GM23248 (cell line): ENCODE measurements around the gene SFXN2. TPM values are rescaled to one million over a fixed set of nuclear protein-coding genes. Genes with fewer than 3 reads are reported as not detected.

ENCODE experiments used
- DNase-seq: peaks from one replicate; pipeline ENCODE4 v3.0.0-alpha.2; 2015
- H2AFZ ChIP-seq: fragments of 200-600 bp; sonication (generic); 2 replicates; pipeline ENCODE4 v1.6.1; 2016; ENCODE audit warnings: antibody characterized with exemption
- H3F3A ChIP-seq: fragments of 200-600 bp; sonication (generic); 2 replicates; pipeline ENCODE4 v1.6.1; 2016; ENCODE audit warnings: mild to moderate bottlenecking, antibody characterized with exemption, mixed run types; ENCODE audit not compliant: insufficient read depth
- H3K27ac ChIP-seq: fragments of 200-600 bp; sonication (generic); 2 replicates; pipeline ENCODE4 v1.5.1; 2016; ENCODE audit warnings: mild to moderate bottlenecking
- H3K27me3 ChIP-seq: fragments of 200-600 bp; sonication (generic); replicated peaks from 2 replicates; pipeline ENCODE4 v1.6.1; 2016; ENCODE audit warnings: mild to moderate bottlenecking; ENCODE audit not compliant: insufficient read depth
- H3K36me3 ChIP-seq: fragments of 200-600 bp; sonication (generic); 2 replicates; pipeline ENCODE4 v1.6.1; 2016; ENCODE audit warnings: low read depth, mild to moderate bottlenecking
- H3K4me1 ChIP-seq: fragments of 200-600 bp; sonication (generic); 2 replicates; pipeline ENCODE4 v1.6.1; 2016; ENCODE audit warnings: mild to moderate bottlenecking; ENCODE audit not compliant: insufficient read depth
- H3K4me2 ChIP-seq: fragments of 200-600 bp; sonication (generic); one replicate; pipeline ENCODE4 v1.6.1; 2016; ENCODE audit warnings: mild to moderate bottlenecking; ENCODE audit not compliant: unreplicated experiment
- H3K4me3 ChIP-seq: fragments of 200-600 bp; sonication (generic); 2 replicates; pipeline ENCODE4 v1.5.1; 2016; ENCODE audit warnings: mild to moderate bottlenecking
- H3K79me2 ChIP-seq: fragments of 200-600 bp; sonication (generic); 2 replicates; pipeline ENCODE4 v1.6.1; 2016; ENCODE audit warnings: mild to moderate bottlenecking; ENCODE audit not compliant: insufficient read depth
- H3K9ac ChIP-seq: fragments of 200-600 bp; sonication (generic); 2 replicates; pipeline ENCODE4 v1.6.1; 2016; ENCODE audit warnings: mild to moderate bottlenecking
- H3K9me2 ChIP-seq: fragments of 200-600 bp; sonication (generic); 2 replicates; pipeline ENCODE4 v1.6.1; 2016; ENCODE audit warnings: mixed run types, mild to moderate bottlenecking, moderate library complexity; ENCODE audit not compliant: insufficient read depth
- H3K9me3 ChIP-seq: fragments of 200-600 bp; sonication (generic); one replicate; pipeline ENCODE4 v1.6.1; 2017; ENCODE audit warnings: low read depth
- H4K20me1 ChIP-seq: fragments of 200-600 bp; sonication (generic); 2 replicates; pipeline ENCODE4 v1.6.0; 2016; ENCODE audit not compliant: insufficient read depth
- EZH2 ChIP-seq: fragments of 200-600 bp; sonication (generic); IDR thresholded peaks from 2 replicates; pipeline ENCODE4 v1.6.1; 2018; ENCODE audit warnings: antibody characterized with exemption, mild to moderate bottlenecking; ENCODE audit not compliant: insufficient read depth, poor library complexity, severe bottlenecking
- EZH2phosphoT487 ChIP-seq: fragments of 200-600 bp; sonication (generic); IDR thresholded peaks from 2 replicates; pipeline ENCODE4 v1.6.1; 2018; ENCODE audit warnings: antibody characterized with exemption, moderate library complexity, mild to moderate bottlenecking, low read depth; ENCODE audit not compliant: insufficient read depth
- WGBS, 2 experiments: methylation state at CpG; one replicate each; pipeline ENCODE4 v1.1.6; 2015 to 2017; ENCODE audit warnings: low lambda C conversion rate in 2 of 2, low coverage in 1 of 2; ENCODE audit errors: missing lambda C conversion rate in 2 of 2; 5-methylcytosine and 5-hydroxymethylcytosine counted together
- in situ Hi-C: fragments of 300-500 bp; cut with MboI; formaldehyde crosslinking; loops from 2 replicates; pipeline ENCODE4 v1.15.0; 2020
- polyA plus RNA-seq: library from polyadenylated mRNA; unstranded; fragments of >200 nt; fragmentation: Nextera tagmentation; extraction: Ambion mirVana; gene quantifications from 2 replicates; pipeline ENCODE4 v1.2.1, GENCODE V29; 2016
- total RNA-seq: library from RNA; depleted of rRNA; stranded (reverse); fragments of >200 nt; shearing (Covaris generic); gene quantifications from 2 replicates; pipeline ENCODE4 v1.2.3, GENCODE V29; 2014

SFXN2 gene
- total and polyA plus RNA-seq, 2 experiments from 2014 or later: 1.1 to 1.7 TPM

GRCh38 chr10:102679596-102679995, 34.8 kb upstream of the SFXN2 start:
- H4K20me1 ChIP-seq: no peaks in the 10 kb centered on the region
- no peaks in the 10 kb centered on the region for H3K27me3 ChIP-seq
- WGBS, 2 experiments: 96% methylated on average over 4 of the region's 4 CpGs
- DNase-seq: no peak
- H3F3A ChIP-seq: no peaks in the 10 kb centered on the region
- H3K9me3 ChIP-seq: no peaks in the 10 kb centered on the region
- H3K9ac ChIP-seq: no peak overlapping the region
- H3K4me1 ChIP-seq: peaks cover 18% of the 10 kb centered on the region
- H3K27ac ChIP-seq: no peak overlapping the region
- no peaks in the 10 kb centered on the region for H3K36me3 ChIP-seq
- no peaks in the 10 kb centered on the region for H3K79me2 ChIP-seq
- H3K4me2 ChIP-seq: no peak overlapping the region
- TF ChIP-seq EZH2 (no peak), EZH2phosphoT487 (no peak)
- no peak overlapping the region for H3K4me3 ChIP-seq
- in situ Hi-C loops: no loop called here
- no peak overlapping the region for H2AFZ ChIP-seq
- no peaks in the 10 kb centered on the region for H3K9me2 ChIP-seq

- Histone ChIP-seq H3K79me2 (no peaks in the 10 kb centered on the region), H3K4me1 (peaks cover 4% of the 10 kb centered on the region; the same call in 1 of the 2 replicates), H3K36me3 (no peaks in the 10 kb centered on the region; the same call in 1 of the 2 replicates), H4K20me1 (no peaks in the 10 kb centered on the region), H3K9ac (no peak overlapping the region), H3K9me3 (no peaks in the 10 kb centered on the region), H3K4me3 (no peak overlapping the region), H3F3A (no peaks in the 10 kb centered on the region), H3K27me3 (no peaks in the 10 kb centered on the region), H2AFZ (no peak overlapping the region), H3K4me2 (no peak overlapping the region), H3K27ac (no peak overlapping the region), H3K9me2 (no peaks in the 10 kb centered on the region)
- no peak for DNase-seq
- WGBS, 2 experiments: 71 to 72% methylated on average over 5 of the region's 5 CpGs
- TF ChIP-seq EZH2 (no peak), EZH2phosphoT487 (no peak)
- in situ Hi-C loops: no loop called here
Measured at GRCh38 chr10:102681696-102682095, 32.7 kb upstream of the SFXN2 start.

GRCh38 chr10:102682416-102682815, 32.0 kb upstream of the SFXN2 start:
- Histone ChIP-seq H3K4me3 (no peak overlapping the region), H3K27ac (no peak overlapping the region), H3K79me2 (no peaks in the 10 kb centered on the region), H3K36me3 (no peaks in the 10 kb centered on the region; the same call in 1 of the 2 replicates), H3K27me3 (no peaks in the 10 kb centered on the region), H3F3A (no peaks in the 10 kb centered on the region), H3K9me2 (no peaks in the 10 kb centered on the region), H3K9me3 (no peaks in the 10 kb centered on the region), H3K4me2 (no peak overlapping the region), H2AFZ (no peak overlapping the region), H3K9ac (no peak overlapping the region), H4K20me1 (no peaks in the 10 kb centered on the region), H3K4me1 (no peaks in the 10 kb centered on the region)
- no peak for TF ChIP-seq EZH2phosphoT487
- TF ChIP-seq EZH2: no peak
- in situ Hi-C loops: no loop called here
- no peak for DNase-seq
- WGBS, 2 experiments: 97 to 99% methylated on average over 7 of the region's 7 CpGs

GRCh38 chr10:102682981-102683380, 31.5 kb upstream of the SFXN2 start:
- Histone ChIP-seq H3K9me3 (no peaks in the 10 kb centered on the region), H3K27ac (no peak overlapping the region), H3K27me3 (no peaks in the 10 kb centered on the region), H3K4me3 (no peak overlapping the region), H3K36me3 (no peaks in the 10 kb centered on the region; the same call in 1 of the 2 replicates), H4K20me1 (no peaks in the 10 kb centered on the region), H3K4me2 (no peak overlapping the region), H3K9ac (no peak overlapping the region), H3F3A (no peaks in the 10 kb centered on the region), H3K79me2 (no peaks in the 10 kb centered on the region), H3K9me2 (no peaks in the 10 kb centered on the region), H2AFZ (no peak overlapping the region), H3K4me1 (no peaks in the 10 kb centered on the region)
- WGBS, 2 experiments: 87% methylated on average over 4 of the region's 4 CpGs
- no peak for TF ChIP-seq EZH2phosphoT487
- DNase-seq: no peak
- in situ Hi-C loops: no loop called here

- Histone ChIP-seq H4K20me1 (no peaks in the 10 kb centered on the region), H3K36me3 (no peaks in the 10 kb centered on the region; the same call in 1 of the 2 replicates), H3K27ac (no peak overlapping the region), H3K9me2 (no peaks in the 10 kb centered on the region), H3K9me3 (no peaks in the 10 kb centered on the region), H3K9ac (no peak overlapping the region), H2AFZ (no peak overlapping the region), H3K4me1 (no peaks in the 10 kb centered on the region), H3K27me3 (no peaks in the 10 kb centered on the region), H3F3A (no peaks in the 10 kb centered on the region), H3K4me3 (no peak overlapping the region), H3K79me2 (no peaks in the 10 kb centered on the region), H3K4me2 (no peak overlapping the region)
- DNase-seq: no peak
- in situ Hi-C loops: no loop called here
- TF ChIP-seq EZH2: no peak
- WGBS, 2 experiments: 94 to 96% methylated on average over 5 of the region's 5 CpGs
Measured at GRCh38 chr10:102683736-102684135, 30.7 kb upstream of the SFXN2 start.
